Endothelial cell of umbilical vein (primary cell): ENCODE data around the gene HMGXB4. TPM values are rescaled to one million over a fixed set of nuclear protein-coding genes. Genes with fewer than 3 reads are reported as not detected.

Experiments
- BruUV-seq: library from RNA; stranded (reverse); fragments of 400-500 nt; replicated peaks from 2 replicates; lab custom pipeline; 2021; lab: Mats Ljungman, UMichigan
- CTCF ChIA-PET: fragments of 300-600, 350-600 bp; sonication (Branson Sonifier 250); formaldehyde crosslinking; loops from one replicate; lab custom pipeline; 2021; ENCODE audit warnings: antibody characterized with exemption, inconsistent platforms; lab: Charles Lee
- POLR2A ChIA-PET: fragments of 300-600, 350-600 bp; sonication (Branson Sonifier 250); formaldehyde crosslinking; loops from one replicate; lab custom pipeline; 2021; ENCODE audit warnings: antibody characterized with exemption, inconsistent platforms; lab: Charles Lee
- DNase-seq: peaks from one replicate; pipeline ENCODE4 v3.0.0-alpha.2; 2011; ENCODE audit warnings: low read depth, low spot score
- FAIRE-seq: peaks from 2 replicates; lab custom pipeline; 2011; peaks lifted over from hg19 to GRCh38; lab: Jason Lieb, UNC
- H2AFZ ChIP-seq: 2 replicates; pipeline ENCODE4 v1.6.0; 2012; ENCODE audit warnings: low read depth, low read length, control low read depth, inconsistent platforms
- H3K27ac ChIP-seq: 2 replicates; pipeline ENCODE4 v1.5.1; 2011; ENCODE audit warnings: low read depth, mild to moderate bottlenecking, control low read depth, low read length, moderate library complexity; ENCODE audit not compliant: insufficient read depth
- H3K27me3 ChIP-seq, 2 experiments: 2 replicates each; pipeline versions ENCODE4 v1.6.0 to v1.6.1; 2011; ENCODE audit warnings: low read length in 2 of 2, mixed read lengths in 1 of 2; ENCODE audit not compliant: control insufficient read depth in 2 of 2, insufficient read depth in 2 of 2
- H3K36me3 ChIP-seq, 2 experiments: 2 replicates in 1 of 2; 3 replicates in 1 of 2; pipeline ENCODE4 v1.5.1; 2011; ENCODE audit warnings: low read length in 2 of 2, mild to moderate bottlenecking in 1 of 2, moderate library complexity in 1 of 2; ENCODE audit not compliant: control insufficient read depth in 2 of 2, insufficient read depth in 2 of 2; ENCODE audit errors: extremely low read depth in 1 of 2
- H3K4me1 ChIP-seq: 3 replicates; pipeline ENCODE4 v1.5.1; 2011; ENCODE audit warnings: mild to moderate bottlenecking, low read length; ENCODE audit not compliant: control insufficient read depth, insufficient read depth; ENCODE audit errors: extremely low read depth
- H3K4me2 ChIP-seq: 2 replicates; pipeline ENCODE4 v1.6.1; 2011; ENCODE audit warnings: low read length, control low read depth, mixed read lengths; ENCODE audit not compliant: insufficient read depth
- H3K4me3 ChIP-seq, 3 experiments: fragments of 200-600 bp in 1 of 3; sonication (generic), shearing (Covaris generic) in 1 of 3; replicated peaks in 1 of 3; 2 replicates each; pipeline ENCODE4 v1.5.1; 2011 to 2016; ENCODE audit warnings: control low read depth in 3 of 3, low read length in 3 of 3, mild to moderate bottlenecking in 2 of 3, inconsistent platforms in 1 of 3, low read depth in 1 of 3, moderate library complexity in 1 of 3; ENCODE audit not compliant: insufficient read depth in 1 of 3
- H3K79me2 ChIP-seq: 2 replicates; pipeline ENCODE4 v1.6.0; 2012; ENCODE audit warnings: low read length, inconsistent platforms; ENCODE audit not compliant: control insufficient read depth, insufficient read depth
- H3K9ac ChIP-seq: replicated peaks from 2 replicates; pipeline ENCODE3; 2011; ENCODE audit warnings: low read length, control low read depth; ENCODE audit not compliant: insufficient read depth; ENCODE audit errors: extremely low read depth
- H3K9me1 ChIP-seq: replicated peaks from 3 replicates; pipeline ENCODE4 v1.6.0; 2011; ENCODE audit warnings: mild to moderate bottlenecking, low read length; ENCODE audit not compliant: control insufficient read depth, insufficient read depth; ENCODE audit errors: extremely low read depth
- H3K9me3 ChIP-seq: replicated peaks from 2 replicates; pipeline ENCODE4 v1.5.1; 2012; ENCODE audit warnings: low read length, inconsistent platforms; ENCODE audit not compliant: control insufficient read depth, insufficient read depth
- H4K20me1 ChIP-seq: replicated peaks from 2 replicates; pipeline ENCODE3; 2011; ENCODE audit warnings: mild to moderate bottlenecking, low read length; ENCODE audit not compliant: control insufficient read depth, insufficient read depth; ENCODE audit errors: extremely low read depth
- CTCF ChIP-seq, 2 donors: IDR thresholded peaks; 1 replicate in 1 of 2; 2 replicates in 1 of 2; pipeline ENCODE4 v1.5.1; 2011; ENCODE audit warnings: low read length in 2 of 2, mild to moderate bottlenecking in 2 of 2, moderate library complexity in 2 of 2, control low read depth in 1 of 2, inconsistent platforms in 1 of 2, low read depth in 1 of 2; ENCODE audit not compliant: insufficient read depth in 1 of 2; ENCODE audit errors: extremely low read depth in 1 of 2
- JUN ChIP-seq: IDR thresholded peaks from 2 replicates; pipeline ENCODE4 v1.6.1; 2011; ENCODE audit warnings: borderline replicate concordance, low read depth; ENCODE audit not compliant: insufficient read length, insufficient read depth
- MAX ChIP-seq: IDR thresholded peaks from 2 replicates; pipeline ENCODE4 v1.6.1; 2011; ENCODE audit not compliant: insufficient read depth, insufficient read length
- POLR2A ChIP-seq: IDR thresholded peaks from 2 replicates; pipeline ENCODE4 v1.6.1; 2012; ENCODE audit warnings: low read depth, mild to moderate bottlenecking, control low read depth, low read length
- dilution Hi-C: fragments of 300-500 bp; cut with MboI; formaldehyde crosslinking; loops from one replicate; pipeline ENCODE4 v1.15.0; 2019; ENCODE audit warnings: low sequenced_read_pairs; ENCODE audit not compliant: extremely low pct_ligation_motif_present
- intact Hi-C: fragments of 100-400 bp; cut with micrococcal nuclease; formaldehyde crosslinking; loops from one replicate; pipeline ENCODE4 v1.10.0; 2022
- polyA plus RNA-seq, 4 experiments: library from polyadenylated mRNA; depleted of rRNA in 3 of 4; stranded (reverse) in 3 of 4; unstranded in 1 of 4; fragments of >200 nt; gene quantifications; 2 replicates each; pipeline versions ENCODE4 v1.2.1 to v1.2.3, GENCODE V29; 2011 to 2012; ENCODE audit warnings: missing spikeins in 1 of 4
- total RNA-seq: library from RNA; stranded (reverse); gene quantifications from 2 replicates; pipeline ENCODE4 v1.2.3, GENCODE V29; 2021

Gene HMGXB4
- total and polyA plus RNA-seq, 2 donors (not counting 3 experiments of a cell fraction or from before 2014, with no cell fraction given) = 12.2 to 30.5 TPM

- no TSS peak for BruUV-seq
- TF ChIP-seq JUN = no peak
Observed at GRCh38 chr22:35214968-35215367, 42.3 kb upstream of the HMGXB4 start.

GRCh38 chr22:35215993-35216392, 41.3 kb upstream of the HMGXB4 start:
- ChIA-PET CTCF (interaction anchor here (1.5 kb wide), 1 partner anchor 15 kb away, joined by 10 read pairs; no protein-coding TSS in a partner anchor), POLR2A (no interaction called here)
- Histone ChIP-seq H3K4me1 (no peaks in the 10 kb centered on the region), H3K27me3 (no peaks in the 10 kb centered on the region), H4K20me1 (no peaks in the 10 kb centered on the region), H3K27ac (no peak overlapping the region), H3K4me2 (no peak overlapping the region), H3K79me2 (no peaks in the 10 kb centered on the region), H3K36me3 (no peaks in the 10 kb centered on the region), H3K9me3 (no peaks in the 10 kb centered on the region), H3K9ac (no peak overlapping the region), H3K9me1 (no peaks in the 10 kb centered on the region), H3K4me3 (no peak overlapping the region), H2AFZ (no peak overlapping the region)
- intact Hi-C loops = no loop called here
- dilution Hi-C loops = no loop called here
- no TSS peak for BruUV-seq
- FAIRE-seq (no peak), DNase-seq (no peak)
- no peak for TF ChIP-seq POLR2A
- no peak for TF ChIP-seq JUN
- TF ChIP-seq CTCF (IDR thresholded peaks at IDR 0.05; ENCODE audit: extremely low read depth in 1 of 2, insufficient read depth in 1 of 2, low read depth in 1 of 2, low read length in 2 of 2) = no peak
- TF ChIP-seq MAX = no peak

More at GRCh38 chr22:35214968-35215367, 42.3 kb upstream of the HMGXB4 start:
- Histone ChIP-seq H3K4me1 (no peaks in the 10 kb centered on the region), H3K9me1 (no peaks in the 10 kb centered on the region), H3K9ac (no peak overlapping the region), H3K36me3 (no peaks in the 10 kb centered on the region), H2AFZ (no peak overlapping the region), H3K4me3 (no peak overlapping the region), H3K27ac (no peak overlapping the region), H3K79me2 (no peaks in the 10 kb centered on the region), H3K4me2 (no peak overlapping the region), H3K27me3 (no peaks in the 10 kb centered on the region), H3K9me3 (no peaks in the 10 kb centered on the region), H4K20me1 (no peaks in the 10 kb centered on the region)
- dilution Hi-C loops = no loop called here
- CTCF ChIA-PET = no interaction called here
- intact Hi-C loops = no loop called here
- POLR2A ChIA-PET = no interaction called here
- FAIRE-seq (no peak), DNase-seq (no peak)
